ENCODE data around the gene ZNF24. TPM values are rescaled to one million over a fixed set of nuclear protein-coding genes. Genes with fewer than 3 reads are reported as not detected.

Gene ZNF24
- total RNA-seq, 4 donors from 2014 or later = 30.5 to 50.7 (median 36.3) TPM

DNA sequence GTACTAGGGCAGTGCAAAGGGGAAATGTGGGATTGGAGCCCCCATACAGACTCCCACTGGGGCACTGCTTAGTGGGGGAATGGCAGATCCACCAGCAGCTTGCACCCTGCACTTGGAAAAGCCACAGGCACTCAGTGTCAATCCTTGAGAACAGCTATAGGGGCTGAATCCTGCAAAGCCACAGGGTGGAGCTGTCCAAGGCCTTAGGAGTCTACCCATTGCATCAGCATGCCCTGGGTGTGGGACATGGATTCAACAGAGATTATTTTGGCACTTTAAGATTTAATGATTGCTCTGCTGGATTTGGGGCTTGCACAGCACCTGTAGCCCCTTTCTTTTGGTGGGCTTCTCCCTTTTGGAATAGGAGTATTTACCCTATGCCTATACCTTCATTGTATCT is 8.6 kb upstream of the ZNF24 start:
- H3K27ac ChIP-seq = no peak overlapping the region
- intact Hi-C loops (cut with DNase I; ENCODE audit: low total_unique reads) (no loop called here), in situ Hi-C loops (cut with MboI; ENCODE audit: low sequenced_read_pairs in 4 of 4) (loop anchor here (5.0 to 25.0 kb wide), 3 partner anchors 118 to 340 kb away; no protein-coding TSS in a partner anchor)
- H3K27me3 ChIP-seq = no peaks in the 10 kb centered on the region
- no peak for ATAC-seq
- no peaks in the 10 kb centered on the region for H3K36me3 ChIP-seq
- no peak for DNase-seq
- no peak overlapping the region for H3K4me3 ChIP-seq
- no peak for TF ChIP-seq CTCF (IDR thresholded peaks at IDR 0.05 in 4 of 5, conservative IDR thresholded peaks at IDR 0.05 in 1 of 5)
- TF ChIP-seq POLR2A (IDR thresholded peaks at IDR 0.05) = no peak
- peaks cover 4 to 9% of the 10 kb centered on the region in 2 donors for H3K4me1 ChIP-seq
- H3K9me3 ChIP-seq = no peaks in the 10 kb centered on the region

DNA sequence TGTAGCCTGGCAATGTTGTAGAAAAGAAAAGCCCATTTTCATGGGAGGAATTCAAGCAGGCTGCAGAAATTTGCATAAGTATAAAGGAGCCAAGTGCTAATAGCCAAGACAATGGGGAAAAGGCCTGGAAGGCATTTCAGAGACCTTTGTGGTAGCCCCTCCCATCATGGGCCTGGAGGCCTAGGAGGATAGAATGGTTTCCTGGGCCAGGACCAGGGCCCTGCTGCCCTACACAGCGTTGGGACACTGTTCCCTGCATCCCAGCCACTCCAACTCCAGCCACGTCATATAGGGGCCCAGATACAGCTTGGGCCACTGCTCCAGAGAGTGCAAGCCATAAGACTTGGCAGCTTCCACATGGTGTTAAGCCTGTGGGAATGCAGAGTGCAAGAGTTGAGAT is 8.1 kb upstream of the ZNF24 start:
- intact Hi-C loops (cut with DNase I; ENCODE audit: low total_unique reads) = no loop called here
- H3K27ac ChIP-seq = no peak overlapping the region
- no peak overlapping the region for H3K4me3 ChIP-seq
- H3K9me3 ChIP-seq = no peaks in the 10 kb centered on the region
- no peaks in the 10 kb centered on the region for H3K27me3 ChIP-seq
- no peak for TF ChIP-seq POLR2A (IDR thresholded peaks at IDR 0.05)
- no peak for TF ChIP-seq CTCF (IDR thresholded peaks at IDR 0.05 in 4 of 5, conservative IDR thresholded peaks at IDR 0.05 in 1 of 5)
- ATAC-seq (no peak), DNase-seq (no peak)
- H3K4me1 ChIP-seq = peaks cover 4 to 9% of the 10 kb centered on the region in 2 donors
- H3K36me3 ChIP-seq = no peaks in the 10 kb centered on the region
- in situ Hi-C loops (cut with MboI; ENCODE audit: low sequenced_read_pairs in 4 of 4) = loop anchor here (5.0 to 25.0 kb wide), 3 partner anchors 117 to 340 kb away; no protein-coding TSS in a partner anchor

- no peak overlapping the region for H3K4me3 ChIP-seq
- intact Hi-C loops (cut with DNase I; ENCODE audit: low total_unique reads) = loop anchor here (10.0 kb wide), 1 partner anchor 353 kb away; no protein-coding TSS in a partner anchor
- ATAC-seq = no peak
- in situ Hi-C loops (cut with MboI; ENCODE audit: low sequenced_read_pairs in 4 of 4) = loop anchor here in 2 of 4 donors (5.0 to 10.0 kb wide), 3 partner anchors 53 to 343 kb away; partner anchors contain the start of gene ZSCAN30 (in 1 of the 2)
- no peaks in the 10 kb centered on the region for H3K27me3 ChIP-seq
- no peak for TF ChIP-seq CTCF (IDR thresholded peaks at IDR 0.05 in 4 of 5, conservative IDR thresholded peaks at IDR 0.05 in 1 of 5)
- TF ChIP-seq POLR2A (IDR thresholded peaks at IDR 0.05) = no peak
- no peak for DNase-seq
- H3K9me3 ChIP-seq = no peaks in the 10 kb centered on the region
- no peaks in the 10 kb centered on the region for H3K36me3 ChIP-seq
- H3K27ac ChIP-seq = no peak overlapping the region
- H3K4me1 ChIP-seq = peaks cover 16 to 17% of the 10 kb centered on the region in 2 donors
These were observed 3.8 kb upstream of the ZNF24 start for GRCh38 chr18:35348001-35348400.

- intact Hi-C loops (cut with DNase I; ENCODE audit: low total_unique reads) = loop anchor here (2.0 to 10.0 kb wide), 3 partner anchors 55 to 783 kb away; partner anchors contain the start of genes ELP2, SLC39A6 and ZSCAN30
- Histone ChIP-seq H3K27me3 (no peaks in the 10 kb centered on the region), H3K4me3 (no peak overlapping the region), H3K4me1 (peaks cover 33 to 38% of the 10 kb centered on the region in 2 donors), H3K9me3 (no peaks in the 10 kb centered on the region), H3K36me3 (no peaks in the 10 kb centered on the region), H3K27ac (peak overlapping the region in 3 of 4 donors; percentile 99 to 100 (median 99))
- no peak for ATAC-seq
- in situ Hi-C loops (cut with MboI; ENCODE audit: low sequenced_read_pairs in 4 of 4) = loop anchor here in 2 of 4 donors (5.0 to 10.0 kb wide), 3 partner anchors 51 to 341 kb away; partner anchors contain the start of gene ZSCAN30 (in 1 of the 2)
- TF ChIP-seq CTCF (IDR thresholded peaks at IDR 0.05 in 4 of 5, conservative IDR thresholded peaks at IDR 0.05 in 1 of 5) (no peak), POLR2A (IDR thresholded peaks at IDR 0.05) (no peak)
- DNase-seq = no peak
These were observed 1.7 kb upstream of the ZNF24 start for GRCh38 chr18:35345950-35346349.
